Tibial nerve (tissue), 4 donors: ENCODE results near the gene ERMARD. TPM values are rescaled to one million over a fixed set of nuclear protein-coding genes. Genes with fewer than 3 reads are reported as not detected.

Experiments used
- DNase-seq, 2 donors: peaks; one replicate each; pipeline ENCODE4 v3.0.0-alpha.2; 2019; ENCODE audit warnings: low spot score in 2 of 2
- H3K27ac ChIP-seq, 4 donors: fragments of 200-600 bp; sonication (generic) in 3 of 4; one replicate each; pipeline ENCODE4 v1.5.1; 2017 to 2019; ENCODE audit warnings: mild to moderate bottlenecking in 1 of 4
- H3K27me3 ChIP-seq, 2 donors: fragments of 200-600 bp; sonication (generic) in 1 of 2; one replicate each; pipeline versions ENCODE4 v1.5.1 to v1.6.0; 2017 to 2019
- H3K36me3 ChIP-seq, 3 donors: fragments of 200-600 bp; sonication (generic); one replicate each; pipeline ENCODE4 v1.5.1; 2018 to 2019
- H3K4me1 ChIP-seq, 4 donors: fragments of 200-600 bp; sonication (generic) in 3 of 4; one replicate each; pipeline ENCODE4 v1.5.1; 2017 to 2019
- H3K4me3 ChIP-seq, 4 donors: fragments of 200-600 bp; sonication (generic) in 3 of 4; one replicate each; pipeline ENCODE4 v1.5.1; 2017 to 2019; ENCODE audit warnings: mild to moderate bottlenecking in 1 of 4, moderate library complexity in 1 of 4
- H3K9me3 ChIP-seq, 4 donors: fragments of 200-600 bp; sonication (generic) in 3 of 4; one replicate each; pipeline ENCODE4 v1.5.1; 2017 to 2019
- CTCF ChIP-seq, 5 experiments: fragments of 200-600 bp in 3 of 5; fragments of 450-650 bp in 2 of 5; sonication (generic) in 3 of 5; IDR thresholded peaks; one replicate each; pipeline ENCODE4 v1.5.1; 2016 to 2019; ENCODE audit warnings: antibody characterized with exemption in 5 of 5, mild to moderate bottlenecking in 3 of 5, moderate library complexity in 2 of 5
- EP300 ChIP-seq, 2 donors: sonication (generic); formaldehyde crosslinking; IDR thresholded peaks; one replicate each; pipeline ENCODE4 v1.6.1; 2017; ENCODE audit warnings: antibody characterized with exemption in 2 of 2, mild to moderate bottlenecking in 1 of 2
- POLR2A ChIP-seq, 2 donors: fragments of 450-650 bp; IDR thresholded peaks; one replicate each; pipeline ENCODE4 v1.6.1; 2017; ENCODE audit warnings: antibody characterized with exemption in 2 of 2, mild to moderate bottlenecking in 2 of 2, moderate library complexity in 2 of 2
- WGBS, 2 donors: methylation state at CpG; one replicate each; pipeline ENCODE4 v1.1.5; 2018; 5-methylcytosine and 5-hydroxymethylcytosine counted together
- total RNA-seq, 4 donors: library from RNA; depleted of rRNA; stranded (reverse); fragments of >200 nt; gene quantifications; one replicate each; pipeline ENCODE4 v1.1.0, GENCODE V29; 2016

The ERMARD gene
- total RNA-seq, 4 donors from 2014 or later, result 27.4 to 58.3 (median 41.6) TPM

- DNase-seq, result peak; percentile 49 to 72
- Histone ChIP-seq H3K36me3 (no peaks in the 10 kb centered on the region), H3K27ac (peak overlapping the region; percentile 23 to 77 (median 70)), H3K9me3 (no peaks in the 10 kb centered on the region), H3K27me3 (no peaks in the 10 kb centered on the region), H3K4me3 (peak overlapping the region; percentile 31 to 79 (median 50)), H3K4me1 (peaks cover 0 to 18% (median 6%) of the 10 kb centered on the region in 4 donors)
- WGBS, 2 donors, result 0 to 2% methylated on average over 51 to 58 of the region's 61 CpGs
- TF ChIP-seq EP300 (IDR thresholded peaks at IDR 0.05), result no peak
- peak; percentile 95 to 99 (median 97) for TF ChIP-seq CTCF (IDR thresholded peaks at IDR 0.05)
- no peak for TF ChIP-seq POLR2A (IDR thresholded peaks at IDR 0.05)
Observed at GRCh38 chr6:169789944-169790927, 38.8 kb downstream of the ERMARD start.

- no peak for TF ChIP-seq CTCF (IDR thresholded peaks at IDR 0.05)
- TF ChIP-seq POLR2A (IDR thresholded peaks at IDR 0.05), result no peak
- TF ChIP-seq EP300 (IDR thresholded peaks at IDR 0.05), result no peak
- no peaks in the 10 kb centered on the region for H3K36me3 ChIP-seq
- no peak overlapping the region for H3K27ac ChIP-seq
- WGBS, 2 donors, result 74 to 75% methylated on average over 6 of the region's 6 CpGs
- no peaks in the 10 kb centered on the region for H3K27me3 ChIP-seq
- DNase-seq, result no peak
- H3K9me3 ChIP-seq, result no peaks in the 10 kb centered on the region
- no peak overlapping the region for H3K4me3 ChIP-seq
- peaks cover 0 to 18% (median 6%) of the 10 kb centered on the region in 4 donors for H3K4me1 ChIP-seq
Observed at GRCh38 chr6:169791721-169792131, 40.3 kb downstream of the ERMARD start.

- H3K4me1 ChIP-seq, result peaks cover 0 to 18% (median 6%) of the 10 kb centered on the region in 4 donors
- 90 to 92% methylated on average over 21 of the region's 21 CpGs for WGBS, 2 donors
- TF ChIP-seq POLR2A (IDR thresholded peaks at IDR 0.05) (no peak), CTCF (IDR thresholded peaks at IDR 0.05) (no peak), EP300 (IDR thresholded peaks at IDR 0.05) (no peak)
- H3K4me3 ChIP-seq, result no peak overlapping the region
- no peak overlapping the region for H3K27ac ChIP-seq
- no peaks in the 10 kb centered on the region for H3K27me3 ChIP-seq
- no peaks in the 10 kb centered on the region for H3K9me3 ChIP-seq
- no peaks in the 10 kb centered on the region for H3K36me3 ChIP-seq
- no peak for DNase-seq
Observed at GRCh38 chr6:169792306-169793015, 41.0 kb downstream of the ERMARD start.

- Histone ChIP-seq H3K27me3 (no peaks in the 10 kb centered on the region), H3K36me3 (no peaks in the 10 kb centered on the region), H3K4me1 (peaks cover 0 to 18% (median 6%) of the 10 kb centered on the region in 4 donors), H3K4me3 (no peak overlapping the region), H3K9me3 (no peaks in the 10 kb centered on the region), H3K27ac (no peak overlapping the region)
- TF ChIP-seq CTCF (IDR thresholded peaks at IDR 0.05), result no peak
- TF ChIP-seq EP300 (IDR thresholded peaks at IDR 0.05), result no peak
- no peak for TF ChIP-seq POLR2A (IDR thresholded peaks at IDR 0.05)
- DNase-seq, result no peak
- 79 to 88% methylated on average over 10 of the region's 10 CpGs for WGBS, 2 donors
Observed at GRCh38 chr6:169793408-169793807, 42.0 kb downstream of the ERMARD start.
